ENCODE data around the gene CELF1.

DNA sequence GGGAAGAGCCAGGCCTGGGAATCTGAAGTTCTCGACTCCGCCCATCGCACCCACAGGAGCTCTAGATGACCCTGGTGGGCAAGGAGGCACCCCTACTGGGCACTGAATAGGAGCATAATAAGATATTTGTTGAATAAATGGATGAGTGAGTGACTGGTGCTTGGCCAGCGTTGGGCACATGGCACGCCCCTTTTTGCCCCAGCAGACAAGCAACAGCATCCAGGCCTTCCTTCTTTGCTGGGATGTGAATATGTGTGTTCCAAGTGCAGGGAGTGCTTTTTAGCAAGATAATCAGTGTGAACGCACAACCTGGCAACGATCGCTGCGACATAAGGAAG is 443 bp upstream of the CELF1 start:
- TF ChIP-seq EP300 (IDR thresholded peaks at IDR 0.05; ENCODE audit: borderline replicate concordance in 1 of 2, low read depth in 1 of 2, low read length in 1 of 2) (no peak), RAD21 (IDR thresholded peaks at IDR 0.05; ENCODE audit: low read length) (no peak), MXI1 (IDR thresholded peaks at IDR 0.05; ENCODE audit: low read depth, low read length) (peak; percentile 87), EZH2phosphoT487 (IDR thresholded peaks at IDR 0.05; ENCODE audit: borderline replicate concordance, low read depth) (no peak)
- TF ChIP-seq, protein P1, sequence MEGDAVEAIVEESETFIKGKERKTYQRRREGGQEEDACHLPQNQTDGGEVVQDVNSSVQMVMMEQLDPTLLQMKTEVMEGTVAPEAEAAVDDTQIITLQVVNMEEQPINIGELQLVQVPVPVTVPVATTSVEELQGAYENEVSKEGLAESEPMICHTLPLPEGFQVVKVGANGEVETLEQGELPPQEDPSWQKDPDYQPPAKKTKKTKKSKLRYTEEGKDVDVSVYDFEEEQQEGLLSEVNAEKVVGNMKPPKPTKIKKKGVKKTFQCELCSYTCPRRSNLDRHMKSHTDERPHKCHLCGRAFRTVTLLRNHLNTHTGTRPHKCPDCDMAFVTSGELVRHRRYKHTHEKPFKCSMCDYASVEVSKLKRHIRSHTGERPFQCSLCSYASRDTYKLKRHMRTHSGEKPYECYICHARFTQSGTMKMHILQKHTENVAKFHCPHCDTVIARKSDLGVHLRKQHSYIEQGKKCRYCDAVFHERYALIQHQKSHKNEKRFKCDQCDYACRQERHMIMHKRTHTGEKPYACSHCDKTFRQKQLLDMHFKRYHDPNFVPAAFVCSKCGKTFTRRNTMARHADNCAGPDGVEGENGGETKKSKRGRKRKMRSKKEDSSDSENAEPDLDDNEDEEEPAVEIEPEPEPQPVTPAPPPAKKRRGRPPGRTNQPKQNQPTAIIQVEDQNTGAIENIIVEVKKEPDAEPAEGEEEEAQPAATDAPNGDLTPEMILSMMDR (IDR thresholded peaks at IDR 0.05): no peak
- TF ChIP-seq, protein P2, sequence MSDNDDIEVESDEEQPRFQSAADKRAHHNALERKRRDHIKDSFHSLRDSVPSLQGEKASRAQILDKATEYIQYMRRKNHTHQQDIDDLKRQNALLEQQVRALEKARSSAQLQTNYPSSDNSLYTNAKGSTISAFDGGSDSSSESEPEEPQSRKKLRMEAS (IDR thresholded peaks at IDR 0.05; ENCODE audit: low read depth): peak; percentile 44
- TF ChIP-seq, protein P3, sequence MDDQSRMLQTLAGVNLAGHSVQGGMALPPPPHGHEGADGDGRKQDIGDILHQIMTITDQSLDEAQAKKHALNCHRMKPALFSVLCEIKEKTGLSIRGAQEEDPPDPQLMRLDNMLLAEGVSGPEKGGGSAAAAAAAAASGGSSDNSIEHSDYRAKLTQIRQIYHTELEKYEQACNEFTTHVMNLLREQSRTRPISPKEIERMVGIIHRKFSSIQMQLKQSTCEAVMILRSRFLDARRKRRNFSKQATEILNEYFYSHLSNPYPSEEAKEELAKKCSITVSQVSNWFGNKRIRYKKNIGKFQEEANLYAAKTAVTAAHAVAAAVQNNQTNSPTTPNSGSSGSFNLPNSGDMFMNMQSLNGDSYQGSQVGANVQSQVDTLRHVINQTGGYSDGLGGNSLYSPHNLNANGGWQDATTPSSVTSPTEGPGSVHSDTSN (IDR thresholded peaks at IDR 0.05): no peak
